Suprapubic skin (tissue), 4 donors: ENCODE results near the gene ZNFX1. TPM values are rescaled to one million over a fixed set of nuclear protein-coding genes. Genes with fewer than 3 reads are reported as not detected.
"Not testable (repeated sequence)": the region's sequence is repeated elsewhere in the genome, so short reads cannot be mapped to it uniquely, and the experiment has no call there.

Source experiments
- DNase-seq, 2 donors: peaks; one replicate each; pipeline ENCODE4 v3.0.0-alpha.2; 2019; ENCODE audit warnings: low spot score in 2 of 2
- H3K27ac ChIP-seq: fragments of 200-600 bp; sonication (generic); one replicate; pipeline ENCODE4 v1.5.1; 2019
- H3K27me3 ChIP-seq: fragments of 200-600 bp; sonication (generic); one replicate; pipeline ENCODE4 v1.5.1; 2019
- H3K36me3 ChIP-seq: fragments of 200-600 bp; sonication (generic); one replicate; pipeline ENCODE4 v1.5.1; 2019
- H3K4me1 ChIP-seq: fragments of 200-600 bp; sonication (generic); one replicate; pipeline ENCODE4 v1.5.1; 2019
- H3K4me3 ChIP-seq: fragments of 200-600 bp; sonication (generic); one replicate; pipeline ENCODE4 v1.5.1; 2019; ENCODE audit warnings: mild to moderate bottlenecking
- H3K9me3 ChIP-seq: fragments of 200-600 bp; sonication (generic); one replicate; pipeline ENCODE4 v1.5.1; 2019
- CTCF ChIP-seq, 2 donors: fragments of 200-600 bp in 1 of 2; fragments of 450-650 bp in 1 of 2; sonication (generic) in 1 of 2; IDR thresholded peaks; one replicate each; pipeline ENCODE4 v1.5.1; 2016 to 2019; ENCODE audit warnings: antibody characterized with exemption in 2 of 2, mild to moderate bottlenecking in 1 of 2, moderate library complexity in 1 of 2
- EP300 ChIP-seq: sonication (generic); formaldehyde crosslinking; IDR thresholded peaks from one replicate; pipeline ENCODE4 v1.6.1; 2017; ENCODE audit warnings: antibody characterized with exemption
- POLR2A ChIP-seq, 2 donors: fragments of 450-650 bp; IDR thresholded peaks; one replicate each; pipeline ENCODE4 v1.6.1; 2017; ENCODE audit warnings: antibody characterized with exemption in 2 of 2, mild to moderate bottlenecking in 2 of 2, moderate library complexity in 2 of 2
- POLR2AphosphoS5 ChIP-seq, 3 donors: sonication (generic); formaldehyde crosslinking; IDR thresholded peaks; one replicate each; pipeline ENCODE4 v1.6.1; 2017; ENCODE audit warnings: antibody characterized with exemption in 3 of 3
- WGBS: methylation state at CpG from one replicate; pipeline ENCODE4 v1.1.5; 2018; 5-methylcytosine and 5-hydroxymethylcytosine counted together
- total RNA-seq, 4 donors: library from RNA; depleted of rRNA; stranded (reverse); fragments of >200 nt; gene quantifications; one replicate each; pipeline ENCODE4 v1.1.0, GENCODE V29; 2016

The ZNFX1 gene
- total RNA-seq, 4 donors from 2014 or later: 25.9 to 36.1 (median 33.2) TPM

GRCh38 chr20:49303065-49303552, 25.3 kb upstream of the ZNFX1 start:
- Histone ChIP-seq H3K9me3 (no peaks in the 10 kb centered on the region), H3K27ac (no peak overlapping the region), H3K36me3 (no peaks in the 10 kb centered on the region), H3K4me1 (peaks cover 15% of the 10 kb centered on the region), H3K4me3 (no peak overlapping the region), H3K27me3 (no peaks in the 10 kb centered on the region)
- no peak for TF ChIP-seq POLR2AphosphoS5 (IDR thresholded peaks at IDR 0.05)
- TF ChIP-seq POLR2A (IDR thresholded peaks at IDR 0.05): no peak
- no peak for TF ChIP-seq EP300
- TF ChIP-seq CTCF (IDR thresholded peaks at IDR 0.05): no peak
- 10% methylated on average over 3 of the region's 3 CpGs for WGBS
- no peak for DNase-seq

- 85% methylated on average over 6 of the region's 6 CpGs for WGBS
- Histone ChIP-seq H3K36me3 (peaks cover 5% of the 10 kb centered on the region), H3K27ac (no peak overlapping the region), H3K27me3 (no peaks in the 10 kb centered on the region), H3K9me3 (no peaks in the 10 kb centered on the region), H3K4me3 (no peak overlapping the region), H3K4me1 (no peaks in the 10 kb centered on the region)
- no peak for DNase-seq
- TF ChIP-seq CTCF (IDR thresholded peaks at IDR 0.05) (no peak), POLR2AphosphoS5 (IDR thresholded peaks at IDR 0.05) (no peak), POLR2A (IDR thresholded peaks at IDR 0.05) (no peak), EP300 (no peak)
Measured at GRCh38 chr20:49297605-49298530, 20.0 kb upstream of the ZNFX1 start.

GRCh38 chr20:49294002-49294654, 16.3 kb upstream of the ZNFX1 start:
- H3K27me3 ChIP-seq, H3K4me3 ChIP-seq, H3K9me3 ChIP-seq, DNase-seq, H3K4me1 ChIP-seq, H3K27ac ChIP-seq: not testable (repeated sequence)
- 76% methylated on average over 16 of the region's 16 CpGs for WGBS
- peaks cover 28% of the 10 kb centered on the region for H3K36me3 ChIP-seq

- H3K36me3 ChIP-seq: peaks cover 38% of the 10 kb centered on the region
- no peak overlapping the region for H3K4me3 ChIP-seq
- WGBS: 97% methylated on average over 6 of the region's 6 CpGs
Measured at GRCh38 chr20:49293122-49293521, 15.3 kb upstream of the ZNFX1 start.

GRCh38 chr20:49292010-49292409, 14.2 kb upstream of the ZNFX1 start:
- Histone ChIP-seq H3K36me3 (peaks cover 49% of the 10 kb centered on the region), H3K27me3 (no peaks in the 10 kb centered on the region), H3K4me3 (no peak overlapping the region), H3K4me1 (peaks cover 5% of the 10 kb centered on the region), H3K27ac (no peak overlapping the region), H3K9me3 (peaks cover 1% of the 10 kb centered on the region)
- TF ChIP-seq CTCF (IDR thresholded peaks at IDR 0.05): no peak
- TF ChIP-seq EP300: no peak
- TF ChIP-seq POLR2AphosphoS5 (IDR thresholded peaks at IDR 0.05): no peak
- TF ChIP-seq POLR2A (IDR thresholded peaks at IDR 0.05): no peak
- no peak for DNase-seq
- WGBS: 83% methylated on average over 3 of the region's 3 CpGs

More at GRCh38 chr20:49293122-49293521, 15.3 kb upstream of the ZNFX1 start:
- Histone ChIP-seq H3K27ac (no peak overlapping the region), H3K27me3 (no peaks in the 10 kb centered on the region), H3K9me3 (no peaks in the 10 kb centered on the region), H3K4me1 (peaks cover 4% of the 10 kb centered on the region)
- TF ChIP-seq CTCF (IDR thresholded peaks at IDR 0.05) (no peak), EP300 (no peak), POLR2AphosphoS5 (IDR thresholded peaks at IDR 0.05) (no peak), POLR2A (IDR thresholded peaks at IDR 0.05) (no peak)
- no peak for DNase-seq
